ENCODE data around the gene SYT8.

Gene SYT8

DNA sequence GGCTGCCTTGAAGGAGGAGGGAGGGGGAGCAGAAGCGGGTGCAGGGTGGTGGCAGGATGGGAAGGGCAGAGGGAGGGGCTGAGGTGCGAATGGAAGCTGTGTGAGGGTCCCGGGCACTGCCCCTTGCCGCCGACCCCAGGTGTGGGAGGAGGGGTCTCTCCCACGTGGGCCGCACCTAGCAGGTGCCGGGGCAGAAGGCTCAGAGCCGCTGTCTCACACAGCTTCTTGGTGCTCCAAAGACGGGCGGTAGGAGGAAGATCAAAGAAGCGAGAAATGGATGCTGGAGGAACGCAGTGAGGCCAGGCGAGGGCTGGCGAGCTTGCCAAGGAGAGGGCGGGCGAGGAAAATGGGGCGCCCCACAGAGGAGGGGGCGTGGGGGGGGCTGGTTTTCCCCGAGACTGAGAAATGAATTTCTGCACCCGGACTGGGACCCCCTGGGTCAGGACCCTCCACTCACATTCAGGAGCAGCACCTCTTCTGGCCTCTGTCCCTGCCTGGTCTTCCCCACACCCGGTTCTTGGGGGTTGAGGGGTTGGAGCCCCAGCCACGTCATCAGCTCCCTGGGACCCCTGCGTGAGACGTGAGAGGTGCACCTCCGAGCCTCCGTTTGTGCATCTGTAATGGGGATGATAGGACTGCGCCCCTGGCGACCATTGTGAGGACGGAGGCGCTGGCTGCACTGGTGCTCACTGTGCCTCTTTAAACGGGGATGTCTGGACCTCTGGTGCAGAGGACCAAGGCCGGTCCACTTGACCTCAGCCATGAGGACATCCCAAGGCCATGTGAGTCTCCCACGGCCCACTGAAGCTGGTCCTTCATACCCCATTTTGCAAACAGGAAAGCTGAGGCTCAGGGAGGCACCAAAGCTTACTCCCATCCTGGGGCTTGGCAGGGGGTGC is 34.9 kb downstream of the SYT8 start:
- no peak overlapping the region for H3K4me3 ChIP-seq (ENCODE audit: low read length)
- H3K4me2 ChIP-seq (ENCODE audit: low read length), result no peak overlapping the region
- H3K36me3 ChIP-seq (ENCODE audit: control insufficient read depth, low read length), result no peaks in the 10 kb centered on the region
- H3K4me1 ChIP-seq (ENCODE audit: control insufficient read depth, low read length), result no peaks in the 10 kb centered on the region
- TF ChIP-seq, protein P1, sequence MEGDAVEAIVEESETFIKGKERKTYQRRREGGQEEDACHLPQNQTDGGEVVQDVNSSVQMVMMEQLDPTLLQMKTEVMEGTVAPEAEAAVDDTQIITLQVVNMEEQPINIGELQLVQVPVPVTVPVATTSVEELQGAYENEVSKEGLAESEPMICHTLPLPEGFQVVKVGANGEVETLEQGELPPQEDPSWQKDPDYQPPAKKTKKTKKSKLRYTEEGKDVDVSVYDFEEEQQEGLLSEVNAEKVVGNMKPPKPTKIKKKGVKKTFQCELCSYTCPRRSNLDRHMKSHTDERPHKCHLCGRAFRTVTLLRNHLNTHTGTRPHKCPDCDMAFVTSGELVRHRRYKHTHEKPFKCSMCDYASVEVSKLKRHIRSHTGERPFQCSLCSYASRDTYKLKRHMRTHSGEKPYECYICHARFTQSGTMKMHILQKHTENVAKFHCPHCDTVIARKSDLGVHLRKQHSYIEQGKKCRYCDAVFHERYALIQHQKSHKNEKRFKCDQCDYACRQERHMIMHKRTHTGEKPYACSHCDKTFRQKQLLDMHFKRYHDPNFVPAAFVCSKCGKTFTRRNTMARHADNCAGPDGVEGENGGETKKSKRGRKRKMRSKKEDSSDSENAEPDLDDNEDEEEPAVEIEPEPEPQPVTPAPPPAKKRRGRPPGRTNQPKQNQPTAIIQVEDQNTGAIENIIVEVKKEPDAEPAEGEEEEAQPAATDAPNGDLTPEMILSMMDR (IDR thresholded peaks at IDR 0.05; ENCODE audit: low read depth, low read length, poor library complexity, severe bottlenecking), result no peak
- TF ChIP-seq EZH2phosphoT487 (IDR thresholded peaks at IDR 0.05; ENCODE audit: borderline replicate concordance, low read length), result no peak
- no peaks in the 10 kb centered on the region for H3K9me2 ChIP-seq (replicated peaks; ENCODE audit: control insufficient read depth, low read length)
- peaks cover 10% of the 10 kb centered on the region for H3K79me2 ChIP-seq (ENCODE audit: control insufficient read depth, low read length)
- no peaks in the 10 kb centered on the region for H3F3A ChIP-seq (ENCODE audit: control insufficient read depth, insufficient read depth)
- H3K27me3 ChIP-seq (ENCODE audit: control insufficient read depth, low read length), result no peaks in the 10 kb centered on the region
- no peaks in the 10 kb centered on the region for H3K9me3 ChIP-seq (ENCODE audit: control insufficient read depth, insufficient read depth, low read length)
- H3K27ac ChIP-seq (ENCODE audit: low read depth, low read length), result no peak overlapping the region
- H4K20me1 ChIP-seq (ENCODE audit: control insufficient read depth, insufficient read depth, low read depth, low read length), result peaks cover 3% of the 10 kb centered on the region; the same call in 1 of the 2 replicates

DNA sequence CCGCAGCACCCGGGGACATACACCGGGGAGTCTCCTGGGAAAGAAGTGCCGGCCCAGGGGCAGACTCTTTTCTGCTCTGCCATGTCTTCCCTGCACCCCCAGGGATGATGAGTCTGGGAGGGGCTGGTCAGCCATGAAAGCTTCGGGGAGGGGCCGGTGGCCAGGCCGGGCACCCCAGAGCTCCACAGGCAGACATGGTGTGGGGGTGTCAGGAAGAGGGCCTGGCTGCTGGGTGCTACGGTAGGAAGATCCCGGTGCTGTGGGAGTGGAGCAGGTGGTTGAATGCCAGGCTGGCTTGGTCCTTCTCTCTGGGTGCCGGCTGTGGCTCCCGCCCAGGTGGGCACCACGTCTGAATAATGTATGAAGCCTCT is 35.5 kb downstream of the SYT8 start:
- Histone ChIP-seq H3K4me1 (ENCODE audit: control insufficient read depth, low read length) (no peaks in the 10 kb centered on the region), H3K79me2 (ENCODE audit: control insufficient read depth, low read length) (peaks cover 10% of the 10 kb centered on the region), H3K9me3 (ENCODE audit: control insufficient read depth, insufficient read depth, low read length) (no peaks in the 10 kb centered on the region), H3K4me2 (ENCODE audit: low read length) (no peak overlapping the region), H3K27me3 (ENCODE audit: control insufficient read depth, low read length) (no peaks in the 10 kb centered on the region), H3K4me3 (ENCODE audit: low read length) (no peak overlapping the region), H4K20me1 (ENCODE audit: control insufficient read depth, insufficient read depth, low read depth, low read length) (peaks cover 3% of the 10 kb centered on the region; the same call in 1 of the 2 replicates), H3K9me2 (replicated peaks; ENCODE audit: control insufficient read depth, low read length) (no peaks in the 10 kb centered on the region), H3K27ac (ENCODE audit: low read depth, low read length) (no peak overlapping the region), H3F3A (ENCODE audit: control insufficient read depth, insufficient read depth) (no peaks in the 10 kb centered on the region), H3K36me3 (ENCODE audit: control insufficient read depth, low read length) (no peaks in the 10 kb centered on the region)
- TF ChIP-seq, protein P1 (IDR thresholded peaks at IDR 0.05; ENCODE audit: low read depth, low read length, poor library complexity, severe bottlenecking), result no peak
- TF ChIP-seq EZH2phosphoT487 (IDR thresholded peaks at IDR 0.05; ENCODE audit: borderline replicate concordance, low read length), result no peak

DNA sequence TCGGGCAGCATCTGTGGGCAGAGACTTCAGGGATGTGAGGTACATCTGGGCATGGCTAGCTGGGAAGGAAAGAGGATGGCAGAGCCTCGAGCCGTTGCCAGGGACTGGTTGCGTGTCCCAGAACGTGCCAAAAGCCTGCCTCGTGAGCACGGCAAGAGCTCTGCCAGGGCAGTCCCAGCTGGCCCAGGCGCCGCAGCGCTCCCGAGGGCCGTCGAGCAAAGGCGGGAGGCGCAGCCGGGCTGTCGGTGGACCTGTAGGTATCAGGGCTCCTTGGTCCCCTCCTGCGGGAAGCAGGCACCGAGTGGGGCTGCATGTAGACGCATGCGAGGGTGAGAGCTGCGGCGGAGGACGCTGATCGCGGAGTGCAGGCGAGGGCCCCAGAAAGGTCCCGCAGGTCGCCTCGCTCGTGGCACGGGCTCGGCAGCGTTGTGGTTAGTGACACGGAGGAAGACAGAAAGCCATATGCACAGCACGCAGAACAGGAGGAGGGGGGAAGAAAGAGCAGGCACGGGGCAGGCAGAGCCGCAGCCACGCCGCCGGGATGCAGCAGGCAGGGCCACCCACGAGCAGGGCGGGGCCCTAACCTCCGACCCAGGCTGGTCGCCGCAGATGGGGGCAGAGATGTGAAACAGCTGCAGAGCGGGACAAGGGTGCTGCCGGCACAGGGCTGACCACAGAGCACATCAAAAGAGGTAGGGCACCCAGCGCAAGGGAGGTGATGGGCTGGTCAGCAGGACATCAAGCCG is 36.1 kb downstream of the SYT8 start:
- Histone ChIP-seq H3K27ac (ENCODE audit: low read depth, low read length) (no peak overlapping the region), H3K27me3 (ENCODE audit: control insufficient read depth, low read length) (no peaks in the 10 kb centered on the region), H3K79me2 (ENCODE audit: control insufficient read depth, low read length) (peaks cover 10% of the 10 kb centered on the region), H4K20me1 (ENCODE audit: control insufficient read depth, insufficient read depth, low read depth, low read length) (peaks cover 3% of the 10 kb centered on the region; the same call in 1 of the 2 replicates), H3K4me1 (ENCODE audit: control insufficient read depth, low read length) (no peaks in the 10 kb centered on the region), H3F3A (ENCODE audit: control insufficient read depth, insufficient read depth) (no peaks in the 10 kb centered on the region), H3K4me2 (ENCODE audit: low read length) (no peak overlapping the region), H3K9me2 (replicated peaks; ENCODE audit: control insufficient read depth, low read length) (no peaks in the 10 kb centered on the region), H3K9me3 (ENCODE audit: control insufficient read depth, insufficient read depth, low read length) (no peaks in the 10 kb centered on the region), H3K4me3 (ENCODE audit: low read length) (no peak overlapping the region), H3K36me3 (ENCODE audit: control insufficient read depth, low read length) (no peaks in the 10 kb centered on the region)
- TF ChIP-seq, protein P1 (IDR thresholded peaks at IDR 0.05; ENCODE audit: low read depth, low read length, poor library complexity, severe bottlenecking), result no peak
- no peak for TF ChIP-seq EZH2phosphoT487 (IDR thresholded peaks at IDR 0.05; ENCODE audit: borderline replicate concordance, low read length)

All from DOHH2 (cell line).